GM18951 (cell line): Measurements from ENCODE around the gene GRID1.
"Not testable (repeated sequence)": the region's sequence is repeated elsewhere in the genome, so short reads cannot be mapped to it uniquely, and the experiment has no call there.

ENCODE experiments used
- POLR2A ChIP-seq: IDR thresholded peaks from 4 replicates; pipeline ENCODE4 v1.6.1; 2011; ENCODE audit warnings: mild to moderate bottlenecking; ENCODE audit not compliant: insufficient read length, insufficient read depth; ENCODE audit errors: extremely low read depth
- in situ Hi-C: fragments of 300-500 bp; cut with MboI; formaldehyde crosslinking; loops from one replicate; pipeline ENCODE4 v1.12.0; 2022; ENCODE audit warnings: low sequenced_read_pairs, mixed read lengths, inconsistent platforms; ENCODE audit not compliant: unreplicated experiment

The GRID1 gene

GRCh38 chr10:86247073-86247472 lies 119.5 kb downstream of the GRID1 start:
- TF ChIP-seq POLR2A: no peak
- in situ Hi-C loops: no loop called here

GRCh38 chr10:86246279-86246940 lies 120.2 kb downstream of the GRID1 start:
- in situ Hi-C loops: no loop called here
- no peak for TF ChIP-seq POLR2A

- no peak for TF ChIP-seq POLR2A
Measured at GRCh38 chr10:86245015-86245394, 121.6 kb downstream of the GRID1 start.

GRCh38 chr10:86244297-86245014 lies 122.1 kb downstream of the GRID1 start:
- in situ Hi-C loops: no loop called here
- no peak for TF ChIP-seq POLR2A

More at GRCh38 chr10:86245015-86245394, 121.6 kb downstream of the GRID1 start:
- in situ Hi-C loops: no loop called here

- in situ Hi-C loops: no loop called here
- no peak for TF ChIP-seq POLR2A
Measured at GRCh38 chr10:86243651-86244155, 122.9 kb downstream of the GRID1 start.

GRCh38 chr10:86242761-86243160 lies 123.8 kb downstream of the GRID1 start:
- TF ChIP-seq POLR2A: no peak
- in situ Hi-C loops: no loop called here

- in situ Hi-C loops: not testable (repeated sequence)
Measured at GRCh38 chr10:86238089-86238488, 128.5 kb downstream of the GRID1 start.

- in situ Hi-C loops: no loop called here
- no peak for TF ChIP-seq POLR2A
Measured at GRCh38 chr10:86234541-86235270, 131.9 kb downstream of the GRID1 start.

- TF ChIP-seq POLR2A: no peak
- in situ Hi-C loops: no loop called here
Measured at GRCh38 chr10:86234107-86234506, 132.5 kb downstream of the GRID1 start.

GRCh38 chr10:86233131-86233530 lies 133.5 kb downstream of the GRID1 start:
- in situ Hi-C loops: no loop called here
- TF ChIP-seq POLR2A: no peak

- in situ Hi-C loops: no loop called here
- no peak for TF ChIP-seq POLR2A
Measured at GRCh38 chr10:86232644-86233043, 134.0 kb downstream of the GRID1 start.

GRCh38 chr10:86231796-86232560 lies 134.6 kb downstream of the GRID1 start:
- in situ Hi-C loops: no loop called here
- TF ChIP-seq POLR2A: no peak
